ENCODE measurements around the gene RUNX2. TPM values are rescaled to one million over a fixed set of nuclear protein-coding genes. Genes with fewer than 3 reads are reported as not detected.

RUNX2 gene
- total RNA-seq, 1 donor from 2014 or later, result 0.52 TPM

GRCh38 chr6:45568626-45569025, 240.5 kb downstream of the RUNX2 start:
- Histone ChIP-seq H3K9me3 (ENCODE audit: control insufficient read depth in 3 of 3, low read length in 3 of 3) (no peaks in the 10 kb centered on the region), H3K27ac (ENCODE audit: low read depth, low read length) (no peak overlapping the region), H3K4me1 (ENCODE audit: control insufficient read depth in 3 of 3, insufficient read depth in 3 of 3, low read length in 3 of 3) (peaks cover 2 to 5% (median 3%) of the 10 kb centered on the region in 3 donors), H3K9ac (ENCODE audit: low read depth in 1 of 3, low read length in 3 of 3) (no peak overlapping the region), H3K27me3 (ENCODE audit: control insufficient read depth in 3 of 3, insufficient read depth in 3 of 3, low read length in 3 of 3) (no peaks in the 10 kb centered on the region), H3K4me3 (ENCODE audit: low read length in 3 of 3) (no peak overlapping the region), H3K36me3 (ENCODE audit: control insufficient read depth in 3 of 3, insufficient read depth in 3 of 3, low read length in 3 of 3) (no peaks in the 10 kb centered on the region)

DNA sequence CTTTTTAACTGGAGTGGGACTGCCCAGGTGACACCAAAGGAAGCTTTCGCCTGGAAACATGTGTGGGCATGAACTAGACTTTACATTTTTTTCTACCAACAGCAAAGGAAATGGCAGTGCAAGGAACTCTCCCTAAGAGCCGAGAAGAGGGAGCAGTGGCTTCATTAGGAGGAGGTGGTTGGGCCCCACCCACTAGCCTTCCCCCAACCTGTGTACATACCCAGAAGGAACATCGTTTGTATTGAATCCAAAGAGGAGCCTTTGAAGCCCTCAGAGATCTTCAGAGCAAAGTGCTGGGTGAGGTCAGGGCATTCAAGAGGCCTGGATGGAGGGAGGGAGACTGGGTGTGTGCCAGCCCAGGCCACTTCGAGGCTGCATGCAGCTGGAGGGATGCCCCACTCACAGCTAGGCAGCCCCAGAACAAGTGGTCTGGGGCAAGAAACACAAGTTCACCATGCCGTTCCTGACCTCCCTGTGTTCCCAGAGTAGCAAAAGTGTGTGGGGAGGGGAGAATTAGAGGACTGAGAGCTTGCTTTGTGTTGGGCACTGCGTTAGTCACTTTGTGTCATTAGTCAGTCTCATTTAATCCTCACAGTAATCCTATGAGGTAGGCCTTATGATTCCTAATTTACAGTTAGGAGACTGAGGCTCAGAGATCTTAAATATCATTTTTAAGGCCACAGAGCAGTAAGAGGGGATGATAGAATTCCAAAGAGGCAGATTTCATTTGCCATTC, 241.2 kb downstream of the RUNX2 start:
- no peak overlapping the region for H3K27ac ChIP-seq (ENCODE audit: low read depth, low read length)
- H3K27me3 ChIP-seq (ENCODE audit: control insufficient read depth in 3 of 3, insufficient read depth in 3 of 3, low read length in 3 of 3), result no peaks in the 10 kb centered on the region
- H3K9me3 ChIP-seq (ENCODE audit: control insufficient read depth in 3 of 3, low read length in 3 of 3), result no peaks in the 10 kb centered on the region
- no peak overlapping the region for H3K4me3 ChIP-seq (ENCODE audit: low read length in 3 of 3)
- H3K36me3 ChIP-seq (ENCODE audit: control insufficient read depth in 3 of 3, insufficient read depth in 3 of 3, low read length in 3 of 3), result no peaks in the 10 kb centered on the region
- H3K9ac ChIP-seq (ENCODE audit: low read depth in 1 of 3, low read length in 3 of 3), result no peak overlapping the region
- peaks cover 2 to 4% (median 2%) of the 10 kb centered on the region in 3 donors for H3K4me1 ChIP-seq (ENCODE audit: control insufficient read depth in 3 of 3, insufficient read depth in 3 of 3, low read length in 3 of 3)

DNA sequence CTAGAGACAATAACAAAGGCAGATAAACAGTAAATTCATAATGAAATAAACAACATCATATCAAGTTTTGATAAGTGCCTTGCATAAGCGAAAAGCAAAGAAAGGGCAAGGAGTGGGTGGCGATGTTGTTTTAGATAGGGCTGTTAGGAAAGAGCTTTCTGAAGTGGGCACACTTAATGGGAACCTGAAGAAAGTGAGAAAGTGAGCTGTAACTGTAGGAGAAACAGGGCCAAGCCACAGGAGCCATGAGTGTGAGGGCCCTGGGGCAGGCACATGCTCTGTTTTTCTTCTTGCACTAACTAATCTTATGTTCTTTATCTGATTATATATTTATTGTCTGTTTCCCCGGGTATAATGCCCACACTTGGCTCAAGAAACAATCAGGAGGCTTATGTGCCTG, 243.0 kb downstream of the RUNX2 start:
- Histone ChIP-seq H3K27ac (ENCODE audit: low read depth, low read length) (no peak overlapping the region), H3K4me3 (ENCODE audit: low read length in 3 of 3) (no peak overlapping the region), H3K4me1 (ENCODE audit: control insufficient read depth in 3 of 3, insufficient read depth in 3 of 3, low read length in 3 of 3) (no peaks in the 10 kb centered on the region), H3K27me3 (ENCODE audit: control insufficient read depth in 3 of 3, insufficient read depth in 3 of 3, low read length in 3 of 3) (no peaks in the 10 kb centered on the region), H3K9me3 (ENCODE audit: control insufficient read depth in 3 of 3, low read length in 3 of 3) (no peaks in the 10 kb centered on the region), H3K9ac (ENCODE audit: low read depth in 1 of 3, low read length in 3 of 3) (no peak overlapping the region), H3K36me3 (ENCODE audit: control insufficient read depth in 3 of 3, insufficient read depth in 3 of 3, low read length in 3 of 3) (no peaks in the 10 kb centered on the region)

DNA sequence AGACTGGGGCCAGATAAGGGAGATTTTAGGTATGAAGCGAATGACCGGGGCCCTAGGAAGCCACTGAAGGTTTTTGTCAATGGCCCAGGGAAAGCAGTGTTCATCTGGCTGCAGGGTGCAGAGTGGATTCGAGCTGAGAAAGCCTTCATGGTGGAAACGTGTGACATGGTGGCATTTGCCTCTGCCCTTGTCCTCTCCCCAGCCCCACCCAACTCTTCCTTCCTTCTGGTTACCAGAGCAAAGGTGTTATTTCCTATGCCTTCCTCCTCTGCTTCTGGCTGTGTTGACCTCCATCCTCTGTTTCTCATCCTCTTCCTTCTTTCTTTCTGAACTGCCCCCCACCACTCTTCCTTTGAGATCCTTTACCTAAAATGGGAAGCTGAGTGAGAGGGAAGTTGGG, 244.7 kb downstream of the RUNX2 start:
- H3K9me3 ChIP-seq (ENCODE audit: control insufficient read depth in 3 of 3, low read length in 3 of 3), result no peaks in the 10 kb centered on the region
- H3K4me3 ChIP-seq (ENCODE audit: low read length in 3 of 3), result no peak overlapping the region
- H3K27ac ChIP-seq (ENCODE audit: low read depth, low read length), result no peak overlapping the region
- H3K27me3 ChIP-seq (ENCODE audit: control insufficient read depth in 3 of 3, insufficient read depth in 3 of 3, low read length in 3 of 3), result no peaks in the 10 kb centered on the region
- no peaks in the 10 kb centered on the region for H3K4me1 ChIP-seq (ENCODE audit: control insufficient read depth in 3 of 3, insufficient read depth in 3 of 3, low read length in 3 of 3)
- no peaks in the 10 kb centered on the region for H3K36me3 ChIP-seq (ENCODE audit: control insufficient read depth in 3 of 3, insufficient read depth in 3 of 3, low read length in 3 of 3)
- H3K9ac ChIP-seq (ENCODE audit: low read depth in 1 of 3, low read length in 3 of 3), result no peak overlapping the region

DNA sequence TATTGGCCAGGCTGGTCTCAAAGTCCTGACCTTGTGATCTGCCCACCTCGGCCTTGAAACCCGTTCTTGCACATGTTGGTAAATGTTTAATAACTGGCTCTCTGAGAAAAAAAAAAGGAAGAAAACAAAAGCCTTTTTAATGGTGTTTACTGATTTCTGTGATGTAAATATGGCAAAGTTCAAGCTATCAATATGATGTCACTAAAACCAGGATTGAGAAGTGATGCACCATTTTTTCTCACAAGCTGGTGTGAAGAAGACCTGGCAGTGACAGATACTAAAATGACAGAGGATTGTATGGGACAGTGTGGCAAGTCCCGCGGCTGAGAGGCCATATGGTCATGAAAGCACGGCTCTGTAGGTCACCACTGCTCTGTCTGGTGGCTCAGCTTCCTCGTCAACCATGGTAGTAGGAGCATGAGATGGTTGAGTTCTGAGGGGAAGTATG, 245.9 kb downstream of the RUNX2 start:
- H3K27ac ChIP-seq (ENCODE audit: low read depth, low read length), result no peak overlapping the region
- no peaks in the 10 kb centered on the region for H3K27me3 ChIP-seq (ENCODE audit: control insufficient read depth in 3 of 3, insufficient read depth in 3 of 3, low read length in 3 of 3)
- H3K4me3 ChIP-seq (ENCODE audit: low read length in 3 of 3), result no peak overlapping the region
- no peaks in the 10 kb centered on the region for H3K36me3 ChIP-seq (ENCODE audit: control insufficient read depth in 3 of 3, insufficient read depth in 3 of 3, low read length in 3 of 3)
- no peak overlapping the region for H3K9ac ChIP-seq (ENCODE audit: low read depth in 1 of 3, low read length in 3 of 3)
- H3K4me1 ChIP-seq (ENCODE audit: control insufficient read depth in 3 of 3, insufficient read depth in 3 of 3, low read length in 3 of 3), result no peaks in the 10 kb centered on the region
- no peaks in the 10 kb centered on the region for H3K9me3 ChIP-seq (ENCODE audit: control insufficient read depth in 3 of 3, low read length in 3 of 3)

- H3K27ac ChIP-seq (ENCODE audit: low read depth, low read length), result no peak overlapping the region
- no peaks in the 10 kb centered on the region for H3K4me1 ChIP-seq (ENCODE audit: control insufficient read depth in 3 of 3, insufficient read depth in 3 of 3, low read length in 3 of 3)
- no peaks in the 10 kb centered on the region for H3K27me3 ChIP-seq (ENCODE audit: control insufficient read depth in 3 of 3, insufficient read depth in 3 of 3, low read length in 3 of 3)
- H3K9me3 ChIP-seq (ENCODE audit: control insufficient read depth in 3 of 3, low read length in 3 of 3), result no peaks in the 10 kb centered on the region
- H3K36me3 ChIP-seq (ENCODE audit: control insufficient read depth in 3 of 3, insufficient read depth in 3 of 3, low read length in 3 of 3), result no peaks in the 10 kb centered on the region
- no peak overlapping the region for H3K4me3 ChIP-seq (ENCODE audit: low read length in 3 of 3)
- no peak overlapping the region for H3K9ac ChIP-seq (ENCODE audit: low read depth in 1 of 3, low read length in 3 of 3)
Observed at GRCh38 chr6:45574885-45575284, 246.8 kb downstream of the RUNX2 start.

GRCh38 chr6:45576648-45577624, 248.8 kb downstream of the RUNX2 start:
- no peaks in the 10 kb centered on the region for H3K4me1 ChIP-seq (ENCODE audit: control insufficient read depth in 3 of 3, insufficient read depth in 3 of 3, low read length in 3 of 3)
- no peak overlapping the region for H3K4me3 ChIP-seq (ENCODE audit: low read length in 3 of 3)
- H3K27ac ChIP-seq (ENCODE audit: low read depth, low read length), result no peak overlapping the region
- H3K27me3 ChIP-seq (ENCODE audit: control insufficient read depth in 3 of 3, insufficient read depth in 3 of 3, low read length in 3 of 3), result no peaks in the 10 kb centered on the region
- H3K9me3 ChIP-seq (ENCODE audit: control insufficient read depth in 3 of 3, low read length in 3 of 3), result no peaks in the 10 kb centered on the region
- no peaks in the 10 kb centered on the region for H3K36me3 ChIP-seq (ENCODE audit: control insufficient read depth in 3 of 3, insufficient read depth in 3 of 3, low read length in 3 of 3)
- no peak overlapping the region for H3K9ac ChIP-seq (ENCODE audit: low read depth in 1 of 3, low read length in 3 of 3)

DNA sequence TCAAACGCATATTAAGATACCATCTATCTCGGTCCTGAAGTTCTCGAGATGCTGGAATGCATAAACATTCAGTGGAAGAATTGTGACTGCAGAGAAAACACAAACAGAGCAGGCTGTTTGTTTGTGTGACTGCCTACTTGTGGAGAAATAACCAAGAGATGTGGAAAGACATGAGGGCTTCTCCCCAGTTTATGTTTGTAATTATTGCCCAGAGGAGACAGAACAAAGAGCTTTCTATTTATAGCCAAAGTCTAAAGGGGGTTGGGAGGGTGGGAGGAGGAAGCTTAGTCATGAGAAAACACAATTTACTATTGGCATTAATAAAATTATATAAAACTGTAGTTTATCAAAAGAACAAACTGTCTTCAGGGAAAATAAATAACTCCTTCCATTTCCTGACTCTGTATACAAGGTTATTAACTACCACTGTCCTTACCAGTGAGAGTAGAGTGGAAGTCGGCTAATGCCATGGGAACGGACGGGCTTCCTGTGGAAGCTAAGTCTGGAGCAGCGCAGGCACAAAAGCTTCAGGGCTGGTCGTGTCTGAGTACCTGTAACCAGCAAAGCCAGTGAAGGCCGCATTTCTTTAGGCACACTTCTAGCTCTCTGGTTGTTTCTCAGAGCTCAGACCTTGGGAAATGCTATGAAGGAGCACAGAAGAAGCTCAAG, 249.8 kb downstream of the RUNX2 start:
- H3K4me1 ChIP-seq (ENCODE audit: control insufficient read depth in 3 of 3, insufficient read depth in 3 of 3, low read length in 3 of 3), result no peaks in the 10 kb centered on the region
- H3K4me3 ChIP-seq (ENCODE audit: low read length in 3 of 3), result no peak overlapping the region
- H3K27ac ChIP-seq (ENCODE audit: low read depth, low read length), result no peak overlapping the region
- H3K9me3 ChIP-seq (ENCODE audit: control insufficient read depth in 3 of 3, low read length in 3 of 3), result no peaks in the 10 kb centered on the region
- H3K27me3 ChIP-seq (ENCODE audit: control insufficient read depth in 3 of 3, insufficient read depth in 3 of 3, low read length in 3 of 3), result no peaks in the 10 kb centered on the region
- H3K9ac ChIP-seq (ENCODE audit: low read depth in 1 of 3, low read length in 3 of 3), result no peak overlapping the region
- no peaks in the 10 kb centered on the region for H3K36me3 ChIP-seq (ENCODE audit: control insufficient read depth in 3 of 3, insufficient read depth in 3 of 3, low read length in 3 of 3)

- no peaks in the 10 kb centered on the region for H3K27me3 ChIP-seq (ENCODE audit: control insufficient read depth in 3 of 3, insufficient read depth in 3 of 3, low read length in 3 of 3)
- H3K9ac ChIP-seq (ENCODE audit: low read depth in 1 of 3, low read length in 3 of 3), result no peak overlapping the region
- no peaks in the 10 kb centered on the region for H3K9me3 ChIP-seq (ENCODE audit: control insufficient read depth in 3 of 3, low read length in 3 of 3)
- H3K27ac ChIP-seq (ENCODE audit: low read depth, low read length), result no peak overlapping the region
- no peaks in the 10 kb centered on the region for H3K4me1 ChIP-seq (ENCODE audit: control insufficient read depth in 3 of 3, insufficient read depth in 3 of 3, low read length in 3 of 3)
- no peaks in the 10 kb centered on the region for H3K36me3 ChIP-seq (ENCODE audit: control insufficient read depth in 3 of 3, insufficient read depth in 3 of 3, low read length in 3 of 3)
- H3K4me3 ChIP-seq (ENCODE audit: low read length in 3 of 3), result no peak overlapping the region
Observed at GRCh38 chr6:45584127-45584526, 256.0 kb downstream of the RUNX2 start.

All from skeletal muscle tissue (tissue), 4 donors.